ENCODE results near the gene CRYZL1.

The CRYZL1 gene

DNA sequence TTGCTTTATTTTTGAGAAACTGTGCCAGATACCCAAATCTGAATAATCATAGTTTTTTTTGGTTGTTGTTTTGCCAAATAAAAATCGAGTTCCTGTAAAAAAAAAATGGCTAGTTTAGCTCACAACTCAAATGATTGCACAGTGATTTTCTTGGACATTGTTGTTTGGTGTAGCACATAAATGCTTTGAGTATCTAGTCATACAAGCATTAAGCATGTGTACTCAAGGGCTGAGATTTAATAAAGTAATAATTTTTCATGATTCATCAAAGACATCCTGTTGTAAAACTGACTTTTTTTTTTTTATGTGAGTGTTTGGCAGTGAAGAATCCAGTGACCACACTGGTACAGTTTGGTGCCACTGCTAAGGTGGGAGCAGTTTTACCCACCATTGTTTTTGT is 19.6 kb upstream of the CRYZL1 start:
- H4K20me1 ChIP-seq (ENCODE audit: insufficient read depth, low read length): no peaks in the 10 kb centered on the region
- TF ChIP-seq EZH2 (IDR thresholded peaks at IDR 0.05; ENCODE audit: borderline replicate concordance, low read length): no peak
- TF ChIP-seq, protein P1, sequence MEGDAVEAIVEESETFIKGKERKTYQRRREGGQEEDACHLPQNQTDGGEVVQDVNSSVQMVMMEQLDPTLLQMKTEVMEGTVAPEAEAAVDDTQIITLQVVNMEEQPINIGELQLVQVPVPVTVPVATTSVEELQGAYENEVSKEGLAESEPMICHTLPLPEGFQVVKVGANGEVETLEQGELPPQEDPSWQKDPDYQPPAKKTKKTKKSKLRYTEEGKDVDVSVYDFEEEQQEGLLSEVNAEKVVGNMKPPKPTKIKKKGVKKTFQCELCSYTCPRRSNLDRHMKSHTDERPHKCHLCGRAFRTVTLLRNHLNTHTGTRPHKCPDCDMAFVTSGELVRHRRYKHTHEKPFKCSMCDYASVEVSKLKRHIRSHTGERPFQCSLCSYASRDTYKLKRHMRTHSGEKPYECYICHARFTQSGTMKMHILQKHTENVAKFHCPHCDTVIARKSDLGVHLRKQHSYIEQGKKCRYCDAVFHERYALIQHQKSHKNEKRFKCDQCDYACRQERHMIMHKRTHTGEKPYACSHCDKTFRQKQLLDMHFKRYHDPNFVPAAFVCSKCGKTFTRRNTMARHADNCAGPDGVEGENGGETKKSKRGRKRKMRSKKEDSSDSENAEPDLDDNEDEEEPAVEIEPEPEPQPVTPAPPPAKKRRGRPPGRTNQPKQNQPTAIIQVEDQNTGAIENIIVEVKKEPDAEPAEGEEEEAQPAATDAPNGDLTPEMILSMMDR (IDR thresholded peaks at IDR 0.05; ENCODE audit: low read length): no peak
- H3K4me1 ChIP-seq (ENCODE audit: insufficient read depth, low read length, severe bottlenecking): no peaks in the 10 kb centered on the region
- H3F3A ChIP-seq (ENCODE audit: insufficient read depth, low read length): no peaks in the 10 kb centered on the region
- no peak overlapping the region for H3K4me3 ChIP-seq (ENCODE audit: low read depth, low read length, poor library complexity, severe bottlenecking)
- H3K9me3 ChIP-seq (ENCODE audit: low read length): no peaks in the 10 kb centered on the region; the same call in 1 of the 2 replicates
- no peak overlapping the region for H3K4me2 ChIP-seq (ENCODE audit: low read length)
- H2AFZ ChIP-seq (ENCODE audit: low read length): no peak overlapping the region
- no peak overlapping the region for H3K9ac ChIP-seq (ENCODE audit: low read length)
- H3K27me3 ChIP-seq (ENCODE audit: insufficient read depth, low read length): peaks cover 12% of the 10 kb centered on the region; the same call in 1 of the 2 replicates
- no peaks in the 10 kb centered on the region; the same call in 1 of the 2 replicates for H3K36me3 ChIP-seq (ENCODE audit: insufficient read depth, low read length)
- no peak overlapping the region for H3K27ac ChIP-seq (ENCODE audit: low read depth, low read length, poor library complexity, severe bottlenecking)
- H3K9me2 ChIP-seq (ENCODE audit: low read depth, low read length): no peaks in the 10 kb centered on the region
- H3K79me2 ChIP-seq (ENCODE audit: insufficient read depth, low read length): no peaks in the 10 kb centered on the region

DNA sequence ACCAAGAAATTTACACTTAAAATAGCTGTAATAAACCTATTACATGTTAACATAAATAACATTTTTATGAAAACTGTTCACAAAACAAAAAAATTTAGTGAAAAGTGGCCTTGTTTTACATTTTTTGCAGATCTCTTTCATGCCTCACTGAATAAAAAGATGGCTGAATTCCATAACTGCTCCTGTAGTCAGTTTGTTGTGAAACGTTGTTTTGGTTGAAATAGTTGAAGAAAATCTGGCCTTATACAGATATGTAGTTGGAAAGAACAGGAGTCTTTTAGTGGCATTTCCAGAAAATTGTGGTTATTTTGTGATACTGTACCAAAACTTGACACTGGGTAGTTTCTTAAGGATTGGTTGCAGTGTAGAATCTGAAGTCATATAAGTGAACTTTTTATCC is 18.9 kb upstream of the CRYZL1 start:
- TF ChIP-seq, protein P1 (IDR thresholded peaks at IDR 0.05; ENCODE audit: low read length): no peak
- no peak for TF ChIP-seq EZH2 (IDR thresholded peaks at IDR 0.05; ENCODE audit: borderline replicate concordance, low read length)
- Histone ChIP-seq H4K20me1 (ENCODE audit: insufficient read depth, low read length) (no peaks in the 10 kb centered on the region), H3K36me3 (ENCODE audit: insufficient read depth, low read length) (no peaks in the 10 kb centered on the region; the same call in 1 of the 2 replicates), H3K4me2 (ENCODE audit: low read length) (no peak overlapping the region), H3K9ac (ENCODE audit: low read length) (no peak overlapping the region), H3K9me2 (ENCODE audit: low read depth, low read length) (no peaks in the 10 kb centered on the region), H3K27me3 (ENCODE audit: insufficient read depth, low read length) (peaks cover 12% of the 10 kb centered on the region; the same call in 1 of the 2 replicates), H3K9me3 (ENCODE audit: low read length) (no peaks in the 10 kb centered on the region; the same call in 1 of the 2 replicates), H3F3A (ENCODE audit: insufficient read depth, low read length) (no peaks in the 10 kb centered on the region), H3K27ac (ENCODE audit: low read depth, low read length, poor library complexity, severe bottlenecking) (no peak overlapping the region), H3K4me3 (ENCODE audit: low read depth, low read length, poor library complexity, severe bottlenecking) (no peak overlapping the region), H2AFZ (ENCODE audit: low read length) (no peak overlapping the region), H3K4me1 (ENCODE audit: insufficient read depth, low read length, severe bottlenecking) (no peaks in the 10 kb centered on the region), H3K79me2 (ENCODE audit: insufficient read depth, low read length) (no peaks in the 10 kb centered on the region)

GRCh38 chr21:33659568-33659949 is 18.0 kb upstream of the CRYZL1 start:
- TF ChIP-seq EZH2 (IDR thresholded peaks at IDR 0.05; ENCODE audit: borderline replicate concordance, low read length): no peak
- TF ChIP-seq, protein P1 (IDR thresholded peaks at IDR 0.05; ENCODE audit: low read length): no peak
- Histone ChIP-seq H2AFZ (ENCODE audit: low read length) (no peak overlapping the region), H3F3A (ENCODE audit: insufficient read depth, low read length) (no peaks in the 10 kb centered on the region), H3K4me1 (ENCODE audit: insufficient read depth, low read length, severe bottlenecking) (no peaks in the 10 kb centered on the region), H3K9me3 (ENCODE audit: low read length) (no peaks in the 10 kb centered on the region; the same call in 1 of the 2 replicates), H3K9me2 (ENCODE audit: low read depth, low read length) (no peaks in the 10 kb centered on the region), H3K4me3 (ENCODE audit: low read depth, low read length, poor library complexity, severe bottlenecking) (no peak overlapping the region), H3K4me2 (ENCODE audit: low read length) (no peak overlapping the region), H3K36me3 (ENCODE audit: insufficient read depth, low read length) (no peaks in the 10 kb centered on the region; the same call in 1 of the 2 replicates), H3K27me3 (ENCODE audit: insufficient read depth, low read length) (peaks cover 12% of the 10 kb centered on the region; the same call in 1 of the 2 replicates), H4K20me1 (ENCODE audit: insufficient read depth, low read length) (no peaks in the 10 kb centered on the region), H3K9ac (ENCODE audit: low read length) (no peak overlapping the region), H3K27ac (ENCODE audit: low read depth, low read length, poor library complexity, severe bottlenecking) (no peak overlapping the region), H3K79me2 (ENCODE audit: insufficient read depth, low read length) (no peaks in the 10 kb centered on the region)

Data from OCI-LY1 (cell line).